PC-3 (cell line): ENCODE results near the gene ZFP90. TPM values are rescaled to one million over a fixed set of nuclear protein-coding genes. Genes with fewer than 3 reads are reported as not detected.

Experiments used
- ATAC-seq: fragments of 200-7000 bp; cut with Tn5 transposase; 2 replicates; pipeline ENCODE4 v1.9.1; 2020; ENCODE audit warnings: mild to moderate bottlenecking, moderate library complexity
- BruUV-seq: library from RNA; stranded (reverse); fragments of 400-500 nt; replicated peaks from 2 replicates; lab custom pipeline; 2021; lab: Mats Ljungman, UMichigan
- CTCF ChIA-PET: fragments of 300-600 bp; sonication (Branson Sonifier 250); formaldehyde crosslinking; loops from one replicate; lab custom pipeline; 2022; ENCODE audit warnings: antibody characterized with exemption; lab: Charles Lee
- POLR2A ChIA-PET: fragments of 300-600 bp; sonication (Branson Sonifier 250); formaldehyde crosslinking; loops from one replicate; lab custom pipeline; 2022; ENCODE audit warnings: antibody characterized with exemption; ENCODE audit not compliant: unreplicated experiment; lab: Charles Lee
- DNase-seq: peaks from one replicate; pipeline ENCODE4 v3.0.0-alpha.2; 2015
- H2AFZ ChIP-seq: fragments of 300-600 bp; sonication (generic); 2 replicates; pipeline ENCODE4 v1.6.0; 2016; ENCODE audit warnings: antibody characterized with exemption, low read length
- H3F3A ChIP-seq: fragments of 300-600 bp; sonication (generic); one replicate; pipeline ENCODE4 v1.6.0; 2017; ENCODE audit warnings: antibody characterized with exemption, low read length, control low read depth, mild to moderate bottlenecking; ENCODE audit not compliant: unreplicated experiment
- H3K27ac ChIP-seq: fragments of 300-600 bp; sonication (generic); 2 replicates; pipeline ENCODE4 v1.5.1; 2016; ENCODE audit warnings: mild to moderate bottlenecking, low read length
- H3K27me3 ChIP-seq: fragments of 300-600 bp; sonication (generic); 2 replicates; pipeline ENCODE4 v1.6.1; 2016; ENCODE audit warnings: low read length, mixed read lengths
- H3K36me3 ChIP-seq: fragments of 300-600 bp; sonication (generic); 2 replicates; pipeline ENCODE4 v1.6.1; 2016; ENCODE audit warnings: low read depth, mixed run types, low read length, mixed read lengths
- H3K4me1 ChIP-seq: fragments of 300-600 bp; sonication (generic); 2 replicates; pipeline ENCODE4 v1.5.1; 2016; ENCODE audit warnings: low read length; ENCODE audit not compliant: insufficient read depth
- H3K4me2 ChIP-seq: fragments of 300-600 bp; sonication (generic); 2 replicates; pipeline ENCODE4 v1.6.0; 2016; ENCODE audit warnings: low read length
- H3K4me3 ChIP-seq: fragments of 300-600 bp; sonication (generic); 2 replicates; pipeline ENCODE4 v1.5.1; 2016; ENCODE audit warnings: mild to moderate bottlenecking, low read length, mixed read lengths
- H3K79me2 ChIP-seq: fragments of 300-600 bp; sonication (generic); 2 replicates; pipeline ENCODE4 v1.6.1; 2017; ENCODE audit warnings: low read length, mixed read lengths
- H3K9ac ChIP-seq: fragments of 300-600 bp; sonication (generic); 2 replicates; pipeline ENCODE4 v1.6.0; 2016; ENCODE audit warnings: mild to moderate bottlenecking, low read length
- H3K9me2 ChIP-seq: fragments of 300-600 bp; sonication (generic); replicated peaks from 2 replicates; pipeline ENCODE4 v1.6.1; 2016; ENCODE audit warnings: mixed run types, low read length, mixed read lengths
- H3K9me3 ChIP-seq: fragments of 300-600 bp; sonication (generic); 2 replicates; pipeline ENCODE4 v1.6.1; 2016; ENCODE audit warnings: low read length, mixed read lengths
- H4K20me1 ChIP-seq: fragments of 300-600 bp; sonication (generic); 2 replicates; pipeline ENCODE4 v1.6.1; 2016; ENCODE audit warnings: low read length, mixed read lengths
- CTCF ChIP-seq: fragments of 300-600 bp; sonication (generic); conservative IDR thresholded peaks from 2 replicates; pipeline ENCODE4 v1.5.1; 2017; ENCODE audit warnings: antibody characterized with exemption, low read depth, mild to moderate bottlenecking, low read length
- EZH2 ChIP-seq: fragments of 300-600 bp; sonication (generic); IDR thresholded peaks from one replicate; pipeline ENCODE4 v1.6.1; 2017; ENCODE audit warnings: antibody characterized with exemption, mild to moderate bottlenecking, low read length; ENCODE audit not compliant: unreplicated experiment
- EZH2phosphoT487 ChIP-seq: fragments of 300-600 bp; sonication (generic); IDR thresholded peaks from 2 replicates; pipeline ENCODE4 v1.6.1; 2018; ENCODE audit warnings: mild to moderate bottlenecking, antibody characterized with exemption, low read length, borderline replicate concordance
- intact Hi-C: fragments of 100-400 bp; cut with micrococcal nuclease; formaldehyde crosslinking; loops from 2 replicates; pipeline ENCODE4 v1.9.0; 2023
- total RNA-seq: library from RNA; depleted of rRNA; stranded (reverse); fragments of >200 nt; gene quantifications from 2 replicates; pipeline ENCODE4 v1.2.3, GENCODE V29; 2014; rRNA removed

ZFP90 gene
- total RNA-seq, 1 experiment from 2014 or later, result 18.9 TPM

GRCh38 chr16:68617734-68618133 is 78.6 kb downstream of the ZFP90 start:
- Histone ChIP-seq H3K27ac (no peak overlapping the region), H3K4me1 (no peaks in the 10 kb centered on the region), H3K4me3 (no peak overlapping the region), H3K79me2 (no peaks in the 10 kb centered on the region), H3K36me3 (no peaks in the 10 kb centered on the region), H4K20me1 (no peaks in the 10 kb centered on the region), H3K9ac (no peak overlapping the region), H3K4me2 (no peak overlapping the region), H3K9me3 (no peaks in the 10 kb centered on the region), H3K9me2 (no peaks in the 10 kb centered on the region), H2AFZ (no peak overlapping the region), H3F3A (no peaks in the 10 kb centered on the region), H3K27me3 (no peaks in the 10 kb centered on the region)
- DNase-seq (no peak), ATAC-seq (no peak)
- ChIA-PET POLR2A (no interaction called here), CTCF (no interaction called here)
- TF ChIP-seq CTCF, result no peak
- TF ChIP-seq EZH2phosphoT487, result no peak
- no peak for TF ChIP-seq EZH2
- BruUV-seq, result no TSS peak
- intact Hi-C loops, result no loop called here

Other genes starting within 250 kb of the ZFP90 start
- gene SLC7A6OS, start 228.3 kb upstream of the ZFP90 start, total RNA-seq, result 12.6 TPM in 2 replicates
- 46.4 and 48.1 TPM in 2 replicates for gene PRMT7, start 228.3 kb upstream of the ZFP90 start, total RNA-seq
- gene SMPD3, start 90.8 kb upstream of the ZFP90 start, total RNA-seq, result 0.06 TPM in 1 of 2 replicates, not detected in the other
- gene CDH3, start 106.0 kb downstream of the ZFP90 start, total RNA-seq, result 102 and 109 TPM in 2 replicates
- gene CDH1, start 198.0 kb downstream of the ZFP90 start, total RNA-seq, result 100 and 124 TPM in 2 replicates